T-cell (primary cell): ENCODE data around the gene KLHDC3. TPM values are rescaled to one million over a fixed set of nuclear protein-coding genes. Genes with fewer than 3 reads are reported as not detected.
A peak's percentile ranks its signal among the peaks of the same experiment; 100 is the strongest.

Experiments used
- ATAC-seq, 4 experiments: fragments of 200-7000 bp in 3 of 4; fragments of 150-1000 bp in 1 of 4; cut with Tn5 transposase; replicated peaks in 1 of 4; 1 replicate in 3 of 4; 2 replicates in 1 of 4; pipeline ENCODE4 v1.10.0; 2021; ENCODE audit warnings: moderate library complexity in 3 of 4, mild to moderate bottlenecking in 2 of 4, moderate number of reproducible peaks in 1 of 4
- CTCF ChIA-PET, 2 donors: fragments of 300-600 bp; sonication (Branson Sonifier 250); formaldehyde crosslinking; loops; one replicate each; lab custom pipeline; 2022; ENCODE audit warnings: antibody characterized with exemption in 2 of 2; lab: Charles Lee
- POLR2A ChIA-PET, 2 donors: fragments of 300-600 bp; sonication (Branson Sonifier 250); formaldehyde crosslinking; loops; one replicate each; lab custom pipeline; 2022; ENCODE audit warnings: antibody characterized with exemption in 2 of 2; lab: Charles Lee
- DNase-seq, 35 experiments: peaks; one replicate each; pipeline versions ENCODE4 v3.0.0 to v3.0.0-alpha.2; 2013 to 2023
- H3K27ac ChIP-seq: one replicate; pipeline ENCODE4 v1.5.1; 2013; ENCODE audit warnings: low read length
- H3K27me3 ChIP-seq, 2 experiments: replicated peaks in 1 of 2; 1 replicate in 1 of 2; 2 replicates in 1 of 2; pipeline versions ENCODE4 v1.6.1 to v1.7.0; 2013; ENCODE audit warnings: low read length in 1 of 2, mixed read lengths in 1 of 2; ENCODE audit not compliant: control insufficient read depth in 2 of 2, insufficient read depth in 2 of 2; ENCODE audit errors: extremely low read depth in 1 of 2
- H3K36me3 ChIP-seq, 2 donors: 1 replicate in 1 of 2; 2 replicates in 1 of 2; pipeline versions ENCODE4 v1.6.1 to v1.7.0; 2013; ENCODE audit warnings: low read length in 1 of 2; ENCODE audit not compliant: control insufficient read depth in 2 of 2, insufficient read depth in 1 of 2; ENCODE audit errors: extremely low read depth in 1 of 2
- H3K4me1 ChIP-seq, 2 experiments: 1 replicate in 1 of 2; 2 replicates in 1 of 2; pipeline versions ENCODE4 v1.6.1 to v1.7.0; 2013; ENCODE audit warnings: low read length in 2 of 2, mixed read lengths in 1 of 2; ENCODE audit not compliant: insufficient read depth in 2 of 2, control insufficient read depth in 1 of 2; ENCODE audit errors: extremely low read depth in 1 of 2
- H3K4me3 ChIP-seq, 2 donors: 1 replicate in 1 of 2; 2 replicates in 1 of 2; pipeline versions ENCODE4 v1.5.1 to v1.7.0; 2013; ENCODE audit warnings: mild to moderate bottlenecking in 2 of 2, low read length in 1 of 2, moderate library complexity in 1 of 2; ENCODE audit not compliant: control insufficient read depth in 1 of 2; ENCODE audit errors: extremely low read depth in 1 of 2
- H3K9me3 ChIP-seq: 2 replicates; pipeline ENCODE4 v1.7.0; 2013
- H3K27ac Mint-ChIP-seq, 2 donors: one replicate each; pipeline ENCODE4 v1.8.0; 2020 to 2021; ENCODE audit warnings: mild to moderate bottlenecking in 2 of 2, mixed read lengths in 2 of 2
- H3K27me3 Mint-ChIP-seq, 2 donors: one replicate each; pipeline ENCODE4 v1.8.0; 2021 to 2022; ENCODE audit warnings: mixed read lengths in 2 of 2
- H3K36me3 Mint-ChIP-seq: one replicate; pipeline ENCODE4 v1.8.0; 2021; ENCODE audit warnings: mixed read lengths
- H3K4me1 Mint-ChIP-seq, 3 donors: one replicate each; pipeline ENCODE4 v1.8.0; 2020 to 2022; ENCODE audit warnings: mixed read lengths in 3 of 3, mild to moderate bottlenecking in 1 of 3
- H3K4me3 Mint-ChIP-seq, 3 donors: one replicate each; pipeline ENCODE4 v1.8.0; 2020 to 2022; ENCODE audit warnings: mild to moderate bottlenecking in 3 of 3, mixed read lengths in 3 of 3, moderate library complexity in 3 of 3
- H3K9me3 Mint-ChIP-seq, 3 donors: one replicate each; pipeline ENCODE4 v1.8.0; 2020 to 2022; ENCODE audit warnings: mixed read lengths in 3 of 3
- WGBS: methylation state at CpG from one replicate; pipeline ENCODE4 v1.1.5; 2013; ENCODE audit warnings: missing lambda C conversion rate; ENCODE audit not compliant: insufficient coverage; 5-methylcytosine and 5-hydroxymethylcytosine counted together
- total RNA-seq, 35 experiments: library from RNA in 6 of 35; stranded (reverse) in 6 of 35; fragments of 120-200 nt in 1 of 35; gene quantifications; one replicate each; pipeline versions ENCODE4 v1.2.1 to v1.2.4 and lab custom pipeline; 2013 to 2026

The KLHDC3 gene
- total RNA-seq, 5 donors from 2014 or later (not counting 1 experiment from before 2014, with no cell fraction given): 40.5 to 75.3 (median 66.9) TPM

DNA sequence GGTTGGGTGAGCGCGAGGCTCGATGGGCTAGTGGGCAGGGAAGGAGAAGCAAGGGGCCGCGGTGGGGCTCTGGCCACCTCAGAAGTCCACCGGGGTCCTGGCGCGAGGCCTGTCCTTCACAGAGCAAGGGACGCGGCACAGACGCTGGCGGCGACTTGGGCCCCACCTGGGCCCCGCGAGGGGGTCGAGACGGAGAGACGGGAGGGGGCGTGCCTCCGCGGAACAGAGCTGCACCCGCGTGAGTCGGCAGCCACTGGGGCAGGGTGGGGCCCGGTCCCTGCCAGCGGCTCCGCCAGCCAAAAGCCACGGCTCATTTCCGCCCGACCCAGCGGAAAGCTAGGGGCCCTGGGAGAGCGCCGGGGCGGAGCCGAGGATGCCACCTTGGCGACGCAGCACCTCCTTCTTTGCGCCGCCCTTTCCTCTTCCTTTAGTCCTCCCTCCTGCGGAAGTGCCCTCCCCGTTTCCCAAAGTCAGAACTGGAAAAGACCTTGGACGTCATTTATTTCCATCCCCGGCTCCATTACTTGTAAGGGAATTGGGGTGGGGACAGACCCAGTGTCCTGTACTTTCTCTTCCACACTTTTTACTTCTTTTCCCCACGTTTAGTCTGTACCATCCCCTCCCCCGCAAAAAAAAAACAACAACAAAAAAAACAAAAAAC lies 39.6 kb downstream of the KLHDC3 start, which contains the start of gene CUL7:
TSS of gene CUL7 (minus strand) at position 307 of the 661 bp plus-strand sequence. CDS start 1,063 bp downstream, outside the sequence.
- peak; percentile 76 to 93 (median 86) for DNase-seq
- peaks cover 4 to 41% of the 10 kb centered on the region in 2 donors for H3K36me3 ChIP-seq

GRCh38 chr6:43054206-43054943 lies 40.3 kb downstream of the KLHDC3 start:
- Histone ChIP-seq H3K4me1 (peaks cover 8 to 46% of the 10 kb centered on the region in 2 experiments), H3K4me3 (peak overlapping the region; percentile 52 to 87), H3K27me3 (no peaks in the 10 kb centered on the region), H3K9me3 (no peaks in the 10 kb centered on the region), H3K36me3 (peaks cover under 1 to 36% of the 10 kb centered on the region in 2 donors), H3K27ac (peak overlapping the region; percentile 78)
- Mint-ChIP-seq H3K27ac (peak overlapping the region; percentile 93 to 95), H3K27me3 (no peaks in the 10 kb centered on the region), H3K4me3 (peak overlapping the region; percentile 87 to 94 (median 93)), H3K9me3 (no peaks in the 10 kb centered on the region), H3K4me1 (peaks cover 54 to 59% (median 59%) of the 10 kb centered on the region in 3 donors), H3K36me3 (peaks cover 21% of the 10 kb centered on the region)
- ATAC-seq (no peak), DNase-seq (no peak)
- POLR2A ChIA-PET: interaction anchor here (0.6 to 1.2 kb wide), 9 partner anchors 11 to 1162 kb away, joined by 3 to 5 read pairs (median 3); partner anchors contain the start of genes KLHDC3 (in 2 of the 2) and MEA1 (in 1 of the 2)
- WGBS: 87% methylated on average over 13 of the region's 17 CpGs
- CTCF ChIA-PET: interaction anchor here (0.6 to 1.8 kb wide), 6 partner anchors 26 to 443 kb away, joined by 3 to 11 read pairs (median 4); partner anchors contain the start of genes CNPY3 (in 1 of the 2), KLHDC3 (in 1 of the 2) and RRP36 (in 1 of the 2)

More for the DNA sequence above, 39.6 kb downstream of the KLHDC3 start, which contains the start of gene CUL7:
- H3K4me3 Mint-ChIP-seq: peak within 1 kb of the TSS; percentile 87 to 94 (median 93)
- H3K4me1 Mint-ChIP-seq: peaks cover 47 to 52% (median 52%) of the 10 kb centered on the region in 3 donors
- Histone ChIP-seq H3K27me3 (no peaks in the 10 kb centered on the region), H3K9me3 (no peaks in the 10 kb centered on the region), H3K27ac (peak within 1 kb of the TSS; percentile 78), H3K4me3 (peak within 1 kb of the TSS; percentile 73 to 87), H3K4me1 (peaks cover 5 to 43% of the 10 kb centered on the region in 2 experiments)
- POLR2A ChIA-PET: interaction anchor here (0.6 to 1.2 kb wide), 7 partner anchors 11 to 1162 kb away, joined by 3 to 5 read pairs (median 3); partner anchors contain the start of genes KLHDC3 (in 2 of the 2) and MEA1 (in 1 of the 2)
- peak within 1 kb of the TSS; percentile 93 to 95 for H3K27ac Mint-ChIP-seq
- no peaks in the 10 kb centered on the region for H3K27me3 Mint-ChIP-seq
- ATAC-seq: peak; percentile 99
- H3K36me3 Mint-ChIP-seq: peaks cover 25% of the 10 kb centered on the region
- CTCF ChIA-PET: interaction anchor here (0.6 to 1.8 kb wide), 5 partner anchors 31 to 442 kb away, joined by 3 to 11 read pairs (median 3); partner anchors contain the start of genes KLHDC3 (in 1 of the 2) and RRP36 (in 1 of the 2)
- WGBS: 2% methylated on average over 34 of the region's 45 CpGs
- H3K9me3 Mint-ChIP-seq: no peaks in the 10 kb centered on the region

DNA sequence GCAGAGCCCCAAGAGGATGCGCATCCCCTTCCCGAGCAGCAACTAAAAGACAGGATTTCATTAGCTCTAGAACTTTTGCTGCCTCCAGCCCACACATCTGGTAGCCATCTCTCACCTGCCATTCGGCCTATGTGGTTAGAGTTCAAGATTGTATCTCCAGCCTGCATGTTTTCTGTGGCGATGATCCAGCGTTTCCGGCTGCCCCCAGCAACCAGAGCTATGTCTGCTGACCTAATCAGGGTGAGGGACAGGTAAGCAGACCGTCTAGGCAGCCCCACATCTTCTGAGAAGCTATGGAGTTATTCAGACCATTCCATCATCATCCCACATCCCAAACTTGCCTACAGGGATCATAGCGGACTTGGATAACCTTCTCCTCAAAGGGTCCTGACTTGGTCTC lies 41.9 kb downstream of the KLHDC3 start:
- POLR2A ChIA-PET: interaction anchor here in 1 of 2 donors (0.6 kb wide), 2 partner anchors 35 to 1385 kb away, joined by 6 to 7 read pairs; no protein-coding TSS in a partner anchor
- no peaks in the 10 kb centered on the region for H3K9me3 Mint-ChIP-seq
- DNase-seq: no peak
- H3K4me3 Mint-ChIP-seq: peak overlapping the region in 2 of 3 donors; percentile 10 to 17
- Histone ChIP-seq H3K4me1 (peaks cover 15 to 51% of the 10 kb centered on the region in 2 experiments), H3K9me3 (no peaks in the 10 kb centered on the region), H3K27me3 (no peaks in the 10 kb centered on the region), H3K4me3 (no peak overlapping the region), H3K36me3 (peaks cover 0 to 27% of the 10 kb centered on the region in 2 donors), H3K27ac (no peak overlapping the region)
- H3K27me3 Mint-ChIP-seq: no peaks in the 10 kb centered on the region
- H3K27ac Mint-ChIP-seq: peak overlapping the region in 1 of 2 donors; percentile 25
- CTCF ChIA-PET: no interaction called here
- no peak for ATAC-seq
- WGBS: 87% methylated on average over 7 of the region's 8 CpGs
- H3K4me1 Mint-ChIP-seq: peaks cover 65 to 68% (median 66%) of the 10 kb centered on the region in 3 donors
- H3K36me3 Mint-ChIP-seq: peaks cover 15% of the 10 kb centered on the region

DNA sequence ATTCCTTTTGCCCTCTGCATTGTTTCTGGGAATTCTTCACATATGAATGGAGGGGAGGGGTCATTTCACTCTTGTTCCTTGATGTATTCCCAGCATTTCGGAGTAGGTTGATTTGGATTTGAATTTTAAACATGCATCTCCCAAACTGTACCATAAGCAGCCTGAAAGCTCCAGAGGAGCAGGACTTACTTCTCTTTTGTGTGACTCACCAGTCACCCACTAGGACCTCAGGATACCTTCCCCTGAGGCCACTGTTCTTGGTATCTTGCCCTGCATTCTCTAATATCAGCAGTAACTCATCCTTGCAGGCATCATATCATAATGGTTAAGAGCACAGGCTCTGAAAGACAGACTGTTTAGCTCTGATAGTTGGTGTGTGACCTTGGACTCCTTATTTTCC lies 44.5 kb downstream of the KLHDC3 start:
- H3K27ac Mint-ChIP-seq: peak overlapping the region; percentile 97 to 100
- peak overlapping the region; percentile 97 to 98 for H3K4me3 ChIP-seq
- POLR2A ChIA-PET: interaction anchor here in 1 of 2 donors (1.1 kb wide), 1 partner anchor 130 kb away, joined by 7 read pairs; the partner anchor contains the start of gene CNPY3
- CTCF ChIA-PET: interaction anchor here in 1 of 2 donors (0.9 to 1.4 kb wide), 3 partner anchors 44 to 79 kb away, joined by 3 to 7 read pairs (median 4); partner anchors contain the start of genes KLHDC3, MEA1, PEX6 and PPP2R5D
- no CpG with 5 or more reads among the region's 1 CpG for WGBS
- H3K27ac ChIP-seq: peak overlapping the region; percentile 78
- no peaks in the 10 kb centered on the region for H3K9me3 Mint-ChIP-seq
- H3K27me3 ChIP-seq: no peaks in the 10 kb centered on the region
- H3K4me3 Mint-ChIP-seq: peak overlapping the region; percentile 93 to 96 (median 94)
- DNase-seq (no peak), ATAC-seq (no peak)
- H3K4me1 Mint-ChIP-seq: peaks cover 47 to 61% (median 52%) of the 10 kb centered on the region in 3 donors
- H3K9me3 ChIP-seq: no peaks in the 10 kb centered on the region
- H3K36me3 Mint-ChIP-seq: peaks cover 22% of the 10 kb centered on the region
- no peaks in the 10 kb centered on the region for H3K27me3 Mint-ChIP-seq
- H3K4me1 ChIP-seq: peaks cover 15 to 31% of the 10 kb centered on the region in 2 experiments
- H3K36me3 ChIP-seq: peaks cover 0 to 35% of the 10 kb centered on the region in 2 donors

DNA sequence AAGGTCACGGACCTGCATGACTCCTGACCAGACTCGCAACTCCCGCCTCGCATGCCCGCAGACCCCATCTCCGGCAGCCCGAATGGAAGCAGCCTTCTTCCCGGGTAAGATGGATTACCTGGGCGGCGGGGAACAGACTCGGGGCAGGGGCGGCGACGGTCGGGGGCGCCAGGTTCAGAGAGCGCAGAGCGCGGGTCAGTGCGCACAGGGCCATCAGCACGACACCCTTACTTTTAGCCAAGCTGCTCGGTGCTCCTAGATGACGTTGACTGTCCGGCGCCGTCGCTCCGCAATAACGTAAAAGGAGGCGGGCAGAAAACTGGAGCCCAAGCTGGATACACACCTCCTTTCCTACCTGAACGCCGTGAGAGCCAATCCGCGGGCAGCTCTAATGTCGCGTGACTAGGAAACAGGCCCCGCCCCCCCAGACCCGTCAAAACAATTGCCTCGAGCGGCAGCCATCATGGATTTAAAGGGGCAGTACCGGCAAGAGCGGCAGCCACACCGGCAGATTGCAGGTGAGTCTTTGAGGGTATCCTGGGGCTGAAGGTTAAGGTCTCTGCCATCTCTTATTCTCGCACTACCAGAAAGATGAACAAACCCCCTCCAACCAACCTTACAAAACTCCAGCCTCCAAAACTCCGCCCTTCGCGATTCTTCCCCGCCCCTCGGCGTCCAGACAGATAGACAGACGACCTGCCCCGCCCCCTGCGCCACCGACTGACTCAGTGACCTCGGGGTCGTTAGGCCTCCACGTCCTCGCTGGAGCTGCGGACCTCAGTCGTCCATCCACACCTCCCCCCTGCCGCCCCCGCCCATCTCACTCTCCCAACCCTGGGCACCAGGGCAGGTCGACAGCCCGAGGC lies 45.4 kb downstream of the KLHDC3 start, which contains the start of the genes KLC4 and MRPL2:
TSS of gene KLC4 (plus strand) at position 464 of the 866 bp plus-strand sequence. CDS start 1,705 bp downstream, outside the sequence.
TSS of gene MRPL2 (minus strand) at position 267 of the 866 bp plus-strand sequence. CDS start at position 214, 53 bp downstream.
- under 1% methylated on average over 43 of the region's 64 CpGs for WGBS
- Histone ChIP-seq H3K4me3 (peak within 1 kb of the TSS; percentile 97 to 98), H3K9me3 (no peaks in the 10 kb centered on the region), H3K27ac (peak within 1 kb of the TSS; percentile 80), H3K27me3 (no peaks in the 10 kb centered on the region), H3K4me1 (peaks cover 15 to 25% of the 10 kb centered on the region in 2 experiments), H3K36me3 (peaks cover 0 to 36% of the 10 kb centered on the region in 2 donors)
- H3K27me3 Mint-ChIP-seq: no peaks in the 10 kb centered on the region
- H3K9me3 Mint-ChIP-seq: no peaks in the 10 kb centered on the region
- CTCF ChIA-PET: interaction anchor here in 1 of 2 donors (0.6 to 1.4 kb wide), 4 partner anchors 45 to 129 kb away, joined by 3 to 7 read pairs (median 3); partner anchors contain the start of genes KLHDC3, MEA1, PEX6 and PPP2R5D
- ATAC-seq: peak; percentile 98
- POLR2A ChIA-PET: interaction anchor here (0.5 to 1.1 kb wide), 7 partner anchors 45 to 1984 kb away, joined by 3 to 8 read pairs (median 4); partner anchors contain the start of genes CNPY3 (in 1 of the 2), KLHDC3 (in 1 of the 2), MEA1 (in 1 of the 2) and PPP2R5D (in 1 of the 2)
- H3K4me3 Mint-ChIP-seq: peak within 1 kb of the TSS; percentile 93 to 96 (median 94)
- peak; percentile 94 to 99 (median 98) for DNase-seq
- H3K4me1 Mint-ChIP-seq: peaks cover 40 to 53% (median 45%) of the 10 kb centered on the region in 3 donors
- H3K27ac Mint-ChIP-seq: peak within 1 kb of the TSS; percentile 97 to 100
- peaks cover 28% of the 10 kb centered on the region for H3K36me3 Mint-ChIP-seq
